ENCODE results near the gene DPEP2.
A peak's percentile ranks its signal among the peaks of the same experiment; 100 is the strongest.
"Not testable (repeated sequence)": the region's sequence is repeated elsewhere in the genome, so short reads cannot be mapped to it uniquely, and the experiment has no call there.

Gene DPEP2

GRCh38 chr16:68003031-68003430, 3.7 kb upstream of the DPEP2 start:
- DNase-seq = no peak

- no peak for DNase-seq
Measured at GRCh38 chr16:68000450-68000849, 1.2 kb upstream of the DPEP2 start.

DNA sequence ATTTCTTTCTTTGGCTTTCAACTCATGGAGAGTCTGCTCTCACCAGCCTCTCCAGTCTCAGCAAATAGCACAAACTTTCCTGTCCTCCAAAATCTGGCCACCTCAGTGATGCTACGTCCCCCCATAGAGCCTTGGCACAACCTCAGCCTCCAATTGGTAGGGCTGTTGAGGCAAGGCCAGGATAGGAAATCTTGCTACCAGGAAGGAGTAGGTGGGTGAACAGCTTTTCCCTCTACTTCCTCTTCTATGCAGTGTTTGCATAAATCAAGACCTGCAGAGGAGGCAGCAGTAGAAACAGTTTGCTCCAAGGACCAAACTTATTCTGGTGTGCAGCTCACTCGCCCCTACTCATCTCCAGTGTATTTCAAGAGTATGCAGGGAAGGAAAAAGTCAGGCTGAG, 701 bp upstream of the DPEP2 start:
- no peak for DNase-seq

GRCh38 chr16:67998231-67998778, 979 bp downstream of the DPEP2 start:
- DNase-seq = not testable (repeated sequence)

GRCh38 chr16:67996666-67997065, 2.6 kb downstream of the DPEP2 start:
- no peak for DNase-seq

- DNase-seq = no peak
Measured at GRCh38 chr16:67995423-67995822, 3.9 kb downstream of the DPEP2 start.

- DNase-seq = not testable (repeated sequence)
Measured at GRCh38 chr16:67994040-67994408, 5.3 kb downstream of the DPEP2 start.

GRCh38 chr16:67993207-67994039, 5.9 kb downstream of the DPEP2 start:
- DNase-seq = peak; percentile 40

DNA sequence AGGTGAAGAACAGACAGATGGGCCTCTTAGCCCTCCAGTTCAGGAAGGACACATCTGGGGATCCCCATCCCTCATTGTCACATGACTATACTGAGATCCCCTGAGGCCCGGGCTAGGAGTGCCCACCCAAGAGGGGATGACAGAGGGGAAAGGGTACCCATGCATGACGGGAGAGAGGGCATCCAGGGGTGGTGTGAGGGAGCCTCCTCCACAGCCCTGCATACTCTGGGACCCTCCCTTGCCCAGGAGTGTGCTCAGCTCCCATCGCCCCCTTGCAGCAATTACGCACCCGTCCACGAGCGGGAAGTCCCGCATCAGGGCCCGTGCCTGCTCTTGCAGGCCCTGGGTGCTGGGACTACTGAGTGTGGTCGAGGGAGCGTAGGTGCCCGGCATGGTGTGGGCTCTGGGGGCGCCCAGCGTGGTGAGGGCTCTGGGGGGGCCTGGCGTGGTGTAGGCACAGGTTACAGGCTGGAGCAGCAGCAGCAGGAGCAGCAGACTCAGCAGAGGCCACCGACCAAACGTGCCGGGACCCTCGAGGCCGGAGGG, 6.5 kb downstream of the DPEP2 start:
- no peak for DNase-seq

GRCh38 chr16:67990018-67990386, 9.3 kb downstream of the DPEP2 start:
- no peak for DNase-seq

- DNase-seq = no peak
Measured at GRCh38 chr16:67989322-67990017, 9.8 kb downstream of the DPEP2 start.

- DNase-seq = no peak
Measured at GRCh38 chr16:67988675-67989074, 10.6 kb downstream of the DPEP2 start.

DNA sequence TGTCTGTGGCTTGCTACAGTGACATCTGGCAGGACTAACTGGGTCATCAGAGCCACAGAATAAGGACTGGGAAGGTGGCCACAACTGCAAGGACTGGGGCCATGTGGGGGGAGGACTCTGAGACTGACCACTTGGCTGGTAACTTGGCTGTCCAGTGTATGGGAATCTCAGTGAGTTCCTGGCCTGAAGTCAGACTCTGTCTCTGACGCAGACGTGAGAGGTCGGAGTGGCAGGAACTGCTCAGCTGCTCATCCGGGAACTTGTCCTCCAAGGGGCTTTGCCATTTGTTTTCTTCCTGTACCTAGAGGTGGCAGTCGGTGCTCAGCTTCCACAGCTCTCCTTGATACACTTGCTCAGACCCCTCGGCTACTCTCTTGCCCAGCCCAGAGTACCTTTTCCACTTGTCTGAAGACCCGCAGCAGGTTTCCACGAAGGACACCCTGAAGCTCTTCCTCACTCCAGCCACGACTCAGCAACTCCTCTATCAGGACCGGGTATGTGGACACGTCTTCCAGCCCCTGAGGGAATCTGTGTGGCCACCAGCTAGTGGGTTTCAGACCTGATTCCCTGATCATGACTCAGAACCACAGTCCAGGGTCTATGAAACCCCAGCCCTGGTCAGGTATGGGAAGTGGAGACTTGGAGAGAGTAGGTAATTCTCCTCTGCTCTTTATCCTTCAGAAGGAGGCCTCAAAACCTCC, 11.7 kb downstream of the DPEP2 start:
- no peak for DNase-seq

DNA sequence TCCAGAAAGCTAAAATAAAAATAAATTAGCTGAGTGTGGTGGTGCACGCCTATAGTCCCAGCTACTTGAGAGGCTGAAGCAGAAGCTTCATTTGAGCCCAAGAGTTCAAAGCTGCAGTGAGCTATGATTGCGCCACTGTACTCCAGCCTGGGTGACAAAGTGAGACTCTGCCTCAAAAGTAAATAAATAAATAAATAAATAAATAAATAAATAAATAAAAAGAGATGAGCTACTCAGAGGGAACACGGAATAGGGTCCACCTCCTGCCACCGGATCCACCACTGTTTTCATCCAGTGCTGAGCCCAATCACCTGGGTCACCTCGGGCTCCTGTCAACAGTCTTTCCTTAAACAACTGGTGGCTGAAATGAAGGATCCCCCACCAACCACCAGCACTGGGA, 12.3 kb downstream of the DPEP2 start:
- DNase-seq = no peak

GRCh38 chr16:67982011-67982696, 17.1 kb downstream of the DPEP2 start:
- no peak for DNase-seq

- no peak for DNase-seq
Measured at GRCh38 chr16:67979955-67980678, 19.2 kb downstream of the DPEP2 start, which contains the start of gene DPEP3. Gene DPEP3, minus strand, starts transcription at chr16:67980499. Its CDS starts 119 bp downstream, at chr16:67980380.

- no peak for DNase-seq
Measured at GRCh38 chr16:67977469-67978227, 21.6 kb downstream of the DPEP2 start.

DNA sequence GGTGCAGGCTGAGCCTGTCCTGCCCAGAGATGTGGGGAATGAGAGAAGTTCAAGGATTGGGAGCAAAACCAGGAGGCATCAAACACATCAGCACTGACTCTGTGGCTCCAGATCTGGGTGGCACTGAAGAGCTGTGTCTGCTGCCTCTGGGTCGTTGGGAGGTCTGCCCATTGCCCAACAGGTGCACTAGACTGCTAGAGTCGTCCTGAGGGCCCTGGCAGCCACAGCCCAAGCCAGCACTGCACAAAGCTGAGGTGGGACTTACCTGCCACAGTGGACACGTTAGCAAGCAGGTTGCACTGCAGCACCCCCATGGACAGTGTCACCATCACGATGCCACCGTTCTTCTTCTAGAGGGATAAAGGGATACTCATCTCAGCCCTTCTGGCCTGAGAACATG, 22.3 kb downstream of the DPEP2 start:
- no peak for DNase-seq

- DNase-seq = no peak
Measured at GRCh38 chr16:67976205-67976604, 23.1 kb downstream of the DPEP2 start.

GRCh38 chr16:67975321-67976105, 23.8 kb downstream of the DPEP2 start:
- DNase-seq = no peak
